Activated effector memory CD4-positive, alpha-beta T cell treated with Interleukin-2 at 50 U/mL for 16 hours (primary cell): ENCODE measurements around the gene PTPN6.

Experiments
- DNase-seq: peaks from one replicate; pipeline ENCODE4 v3.0.0-alpha.2; 2020

The PTPN6 gene

GRCh38 chr12:6923003-6923732, 28.0 kb upstream of the PTPN6 start:
- DNase-seq = no peak

GRCh38 chr12:6923851-6924250, 27.3 kb upstream of the PTPN6 start:
- no peak for DNase-seq

GRCh38 chr12:6925239-6925539, 26.0 kb upstream of the PTPN6 start:
- DNase-seq = no peak

- no peak for DNase-seq
These were observed 25.4 kb upstream of the PTPN6 start for GRCh38 chr12:6925540-6926279.

- DNase-seq = no peak
These were observed 23.7 kb upstream of the PTPN6 start, which contains the start of gene ATN1 for GRCh38 chr12:6927379-6928021. Gene ATN1 (plus strand): TSS chr12:6927959. CDS start chr12:6934002, 6,043 bp downstream.

GRCh38 chr12:6928022-6928702, 23.0 kb upstream of the PTPN6 start:
- no peak for DNase-seq

GRCh38 chr12:6928703-6929407, 22.3 kb upstream of the PTPN6 start:
- DNase-seq = no peak

GRCh38 chr12:6929466-6930452, 21.4 kb upstream of the PTPN6 start:
- DNase-seq = no peak

- DNase-seq = no peak
These were observed 18.4 kb upstream of the PTPN6 start for GRCh38 chr12:6932766-6933165.

GRCh38 chr12:6934110-6934509, 17.0 kb upstream of the PTPN6 start:
- DNase-seq = no peak

GRCh38 chr12:6935371-6936193, 15.6 kb upstream of the PTPN6 start:
- no peak for DNase-seq

- no peak for DNase-seq
These were observed 14.9 kb upstream of the PTPN6 start for GRCh38 chr12:6936194-6936635.

- no peak for DNase-seq
These were observed 14.3 kb upstream of the PTPN6 start for GRCh38 chr12:6936636-6937480.

- DNase-seq = peak; percentile 89
These were observed 13.4 kb upstream of the PTPN6 start for GRCh38 chr12:6937481-6938352.

- DNase-seq = no peak
These were observed 12.6 kb upstream of the PTPN6 start for GRCh38 chr12:6938353-6939190.

- no peak for DNase-seq
These were observed 12.0 kb upstream of the PTPN6 start for GRCh38 chr12:6939191-6939540.

GRCh38 chr12:6941267-6941666, 9.9 kb upstream of the PTPN6 start:
- no peak for DNase-seq

- no peak for DNase-seq
These were observed 9.4 kb upstream of the PTPN6 start for GRCh38 chr12:6941782-6942181.
